A549 (cell line): ENCODE results near the gene TCERG1L. TPM values are rescaled to one million over a fixed set of nuclear protein-coding genes. Genes with fewer than 3 reads are reported as not detected.

Experiments used
- ATAC-seq, 2 experiments: fragments of 200-7000 bp in 1 of 2; fragments of >200 bp in 1 of 2; cut with Nextera tagmentation in 1 of 2; cut with Tn5 transposase in 1 of 2; 3 replicates each; pipeline versions ENCODE4 v1.8.0 to v1.9.1; 2018 to 2020; ENCODE audit warnings: mild to moderate bottlenecking in 1 of 2, moderate library complexity in 1 of 2
- CTCF ChIA-PET: fragments of 300-600 bp; sonication (Branson Sonifier 250); formaldehyde crosslinking; extraction: SDS; loops from one replicate; lab custom pipeline; 2021; ENCODE audit warnings: antibody characterized with exemption, inconsistent platforms; lab: Yijun Ruan, JAX
- POLR2A ChIA-PET: fragments of 350-600 bp; formaldehyde crosslinking; extraction: SDS; loops from one replicate; lab custom pipeline; 2021; ENCODE audit warnings: antibody characterized with exemption, inconsistent platforms; lab: Yijun Ruan, JAX
- DNase-seq, 2 experiments: peaks; one replicate each; pipeline versions ENCODE4 v3.0.0 to v3.0.0-alpha.2; 2011 to 2016; ENCODE audit warnings: low read depth in 1 of 2, low spot score in 1 of 2
- FAIRE-seq: peaks from 2 replicates; lab custom pipeline; 2011; peaks lifted over from hg19 to GRCh38; lab: Jason Lieb, UNC
- H3K27ac ChIP-seq, 2 experiments: fragments of >200 bp; sonication (Bioruptor Twin); formaldehyde crosslinking; 3 replicates each; pipeline ENCODE4 v1.5.1; 2016 to 2017
- H3K4me1 ChIP-seq: fragments of >200 bp; sonication (Bioruptor Twin); formaldehyde crosslinking; 3 replicates; pipeline ENCODE4 v1.6.1; 2016
- H3K4me2 ChIP-seq: fragments of >200 bp; sonication (Bioruptor Twin); formaldehyde crosslinking; 3 replicates; pipeline ENCODE4 v1.6.1; 2016
- H3K4me3 ChIP-seq: fragments of >200 bp; sonication (Bioruptor Twin); formaldehyde crosslinking; 3 replicates; pipeline ENCODE4 v1.5.1; 2016
- H3K9me3 ChIP-seq: fragments of >200 bp; sonication (Bioruptor Twin); formaldehyde crosslinking; 3 replicates; pipeline ENCODE4 v1.6.1; 2016
- BHLHE40 ChIP-seq: IDR thresholded peaks from 2 replicates; pipeline ENCODE4 v1.6.1; 2012; ENCODE audit warnings: low read depth, low read length, inconsistent platforms
- CBX2 ChIP-seq: fragments of 200-600 bp; sonication (generic); IDR thresholded peaks from 2 replicates; pipeline ENCODE4 v1.6.1; 2016; ENCODE audit warnings: low read depth, mild to moderate bottlenecking, borderline replicate concordance
- CHD4 ChIP-seq: fragments of 200-600 bp; sonication (generic); IDR thresholded peaks from 2 replicates; pipeline ENCODE4 v1.6.1; 2016; ENCODE audit warnings: antibody characterized with exemption, mild to moderate bottlenecking, borderline replicate concordance
- CTCF ChIP-seq: fragments of >200 bp; sonication (Bioruptor Twin); formaldehyde crosslinking; IDR thresholded peaks from 3 replicates; pipeline ENCODE4 v1.5.1; 2016
- EHMT2 ChIP-seq: fragments of 200-600 bp; sonication (generic); IDR thresholded peaks from 2 replicates; pipeline ENCODE4 v1.6.1; 2016; ENCODE audit warnings: antibody characterized with exemption, low read depth, mild to moderate bottlenecking, moderate library complexity
- EP300 ChIP-seq, 2 experiments: fragments of >200 bp; sonication (Bioruptor Twin); formaldehyde crosslinking; IDR thresholded peaks; 2 replicates in 1 of 2; 3 replicates in 1 of 2; pipeline ENCODE4 v1.6.1; 2016 to 2017
- ESRRA ChIP-seq: fragments of 150-350 bp; IDR thresholded peaks from 2 replicates; pipeline ENCODE4 v1.6.1; 2014; ENCODE audit warnings: mild to moderate bottlenecking, low read length, borderline replicate concordance
- FOSB ChIP-seq: fragments of 250-450 bp; sonication (Bioruptor Pico); IDR thresholded peaks from 2 replicates; pipeline ENCODE4 v1.5.0; 2020; ENCODE audit warnings: mild to moderate bottlenecking, moderate library complexity
- GATA3 ChIP-seq: IDR thresholded peaks from 2 replicates; pipeline ENCODE4 v1.6.1; 2012; ENCODE audit warnings: borderline replicate concordance
- HDAC2 ChIP-seq: fragments of 200-600 bp; sonication (generic); IDR thresholded peaks from 2 replicates; pipeline ENCODE4 v1.6.1; 2016
- HEYL ChIP-seq: fragments of 250-450 bp; sonication (Bioruptor Pico); IDR thresholded peaks from 2 replicates; pipeline ENCODE4 v1.8.0; 2021; ENCODE audit warnings: mild to moderate bottlenecking, moderate library complexity
- HOXA7 ChIP-seq: fragments of 250-450 bp; sonication (Bioruptor Pico); IDR thresholded peaks from 2 replicates; pipeline ENCODE4 v1.5.0; 2020; ENCODE audit warnings: mild to moderate bottlenecking, moderate library complexity
- HOXB13 ChIP-seq: fragments of 250-450 bp; sonication (Bioruptor Pico); IDR thresholded peaks from 2 replicates; pipeline ENCODE4 v1.5.0; 2020; ENCODE audit warnings: low read depth, mild to moderate bottlenecking, moderate library complexity
- HOXB5 ChIP-seq: fragments of 250-450 bp; sonication (Bioruptor Pico); IDR thresholded peaks from 2 replicates; pipeline ENCODE4 v1.5.0; 2020; ENCODE audit warnings: mild to moderate bottlenecking, moderate library complexity
- KDM1A ChIP-seq: fragments of 200-600 bp; sonication (generic); IDR thresholded peaks from 2 replicates; pipeline ENCODE4 v1.6.1; 2016; ENCODE audit warnings: low read depth, mild to moderate bottlenecking
- KDM5A ChIP-seq: fragments of 200-600 bp; sonication (generic); IDR thresholded peaks from 2 replicates; pipeline ENCODE4 v1.6.1; 2016; ENCODE audit warnings: antibody characterized with exemption, mild to moderate bottlenecking
- MAFK ChIP-seq: fragments of 450-650 bp; IDR thresholded peaks from 2 replicates; pipeline ENCODE4 v1.6.1; 2014; ENCODE audit not compliant: partially characterized antibody
- MAZ ChIP-seq: fragments of 150-350 bp; IDR thresholded peaks from 2 replicates; pipeline ENCODE4 v1.6.1; 2014; ENCODE audit warnings: antibody characterized with exemption, low read depth, low read length, borderline replicate concordance
- NFE2L2 ChIP-seq: fragments of 150-350 bp; conservative IDR thresholded peaks from 2 replicates; pipeline ENCODE4 v1.6.1; 2014; ENCODE audit warnings: low read length
- NR3C1 ChIP-seq: fragments of >200 bp; sonication (Bioruptor Twin); formaldehyde crosslinking; IDR thresholded peaks from 3 replicates; pipeline ENCODE4 v1.6.1; 2017
- RCOR1 ChIP-seq: fragments of 150-350 bp; IDR thresholded peaks from 2 replicates; pipeline ENCODE4 v1.6.1; 2014; ENCODE audit warnings: antibody characterized with exemption, low read length, low read depth
- SMC3 ChIP-seq: fragments of >200 bp; sonication (Bioruptor Twin); formaldehyde crosslinking; IDR thresholded peaks from 3 replicates; pipeline ENCODE4 v1.6.1; 2018; ENCODE audit warnings: inconsistent platforms
- SREBF2 ChIP-seq: fragments of 450-650 bp; IDR thresholded peaks from 2 replicates; pipeline ENCODE4 v1.6.1; 2014; ENCODE audit warnings: mild to moderate bottlenecking, moderate library complexity
- TFCP2L1 ChIP-seq: fragments of 250-450 bp; sonication (Bioruptor Pico); IDR thresholded peaks from 2 replicates; pipeline ENCODE4 v1.5.0; 2021; ENCODE audit warnings: mild to moderate bottlenecking
- ZC3H11A ChIP-seq: fragments of 450-650 bp; IDR thresholded peaks from 2 replicates; pipeline ENCODE4 v1.6.1; 2014; ENCODE audit warnings: antibody characterized with exemption, mild to moderate bottlenecking
- ZFP36 ChIP-seq: fragments of 450-650 bp; IDR thresholded peaks from 2 replicates; pipeline ENCODE4 v1.6.1; 2014; ENCODE audit warnings: borderline replicate concordance; ENCODE audit not compliant: partially characterized antibody
- ZNF302 ChIP-seq: fragments of 250-450 bp; sonication (Bioruptor Pico); IDR thresholded peaks from 2 replicates; pipeline ENCODE4 v1.9.0; 2021; ENCODE audit warnings: inconsistent platforms, mild to moderate bottlenecking, moderate library complexity
- ZSCAN20 ChIP-seq: fragments of 250-450 bp; sonication (Bioruptor Pico); IDR thresholded peaks from 2 replicates; pipeline ENCODE4 v1.8.0; 2022; ENCODE audit warnings: mild to moderate bottlenecking, moderate library complexity
- WGBS: methylation state at CpG from one replicate; pipeline ENCODE4 v1.1.6; 2017; ENCODE audit errors: missing lambda C conversion rate; 5-methylcytosine and 5-hydroxymethylcytosine counted together
- polyA plus RNA-seq, 4 experiments: library from polyadenylated mRNA; depleted of rRNA in 3 of 4; stranded (reverse); fragments of >200 nt; fragmentation: RNase III in 1 of 4; extraction: RNeasy Plus Mini Kit Qiagen cat#74134 plus additional on column Dnase treatment in 1 of 4; gene quantifications; 2 replicates in 3 of 4; 3 replicates in 1 of 4; pipeline ENCODE4 v1.2.3, GENCODE V29; 2011 to 2017

Gene TCERG1L
- polyA plus RNA-seq, 2 of the 4 experiments (the other 2 are of a cell fraction) = not detected

- ATAC-seq (no peak), FAIRE-seq (no peak), DNase-seq (no peak)
- ChIA-PET POLR2A (no interaction called here), CTCF (no interaction called here)
- Histone ChIP-seq H3K9me3 (no peaks in the 10 kb centered on the region), H3K27ac (no peak overlapping the region), H3K4me1 (no peaks in the 10 kb centered on the region), H3K4me2 (no peak overlapping the region), H3K4me3 (no peak overlapping the region)
- 3% methylated on average over 5 of the region's 10 CpGs for WGBS
- TF ChIP-seq SREBF2 (no peak), ZNF302 (no peak), CTCF (no peak), ZSCAN20 (CRISPR knock-in tag) (no peak), SMC3 (no peak), GATA3 (no peak), ZC3H11A (no peak), HOXA7 (CRISPR knock-in tag) (no peak), NR3C1 (no peak), CBX2 (no peak), KDM5A (no peak), EP300 (IDR thresholded peaks at IDR 0.05) (no peak), BHLHE40 (no peak), ESRRA (no peak), FOSB (no peak), NFE2L2 (no peak), TFCP2L1 (CRISPR knock-in tag) (no peak), MAZ (no peak)
- TF ChIP-seq, all 56 proteins: peak for 0
Observed at GRCh38 chr10:131062621-131063260, 248.8 kb downstream of the TCERG1L start.

- WGBS = 18% methylated on average over 10 of the region's 11 CpGs
Observed at GRCh38 chr10:131061216-131061615, 250.3 kb downstream of the TCERG1L start.

GRCh38 chr10:131059881-131060280, 251.6 kb downstream of the TCERG1L start:
- no peak overlapping the region for H3K27ac ChIP-seq
- no peaks in the 10 kb centered on the region for H3K4me1 ChIP-seq
- H3K4me3 ChIP-seq = no peak overlapping the region
- no peak overlapping the region for H3K4me2 ChIP-seq
- TF ChIP-seq HDAC2 (no peak), RCOR1 (no peak), MAFK (peak; percentile 54), ZFP36 (no peak), TFCP2L1 (CRISPR knock-in tag) (no peak)
- ChIA-PET POLR2A (no interaction called here), CTCF (no interaction called here)
- DNase-seq (no peak), ATAC-seq (no peak), FAIRE-seq (no peak)
- 58% methylated on average over 6 of the region's 6 CpGs for WGBS
- H3K9me3 ChIP-seq = no peaks in the 10 kb centered on the region

More at GRCh38 chr10:131061216-131061615, 250.3 kb downstream of the TCERG1L start:
- POLR2A ChIA-PET = no interaction called here
- TF ChIP-seq EHMT2 (no peak), HEYL (no peak), KDM1A (no peak), NFE2L2 (no peak), HDAC2 (no peak), FOSB (no peak), CHD4 (no peak), SREBF2 (no peak), HOXB5 (CRISPR knock-in tag) (no peak), HOXB13 (CRISPR knock-in tag) (no peak), GATA3 (no peak)
- no peak overlapping the region for H3K4me2 ChIP-seq
- H3K4me1 ChIP-seq = no peaks in the 10 kb centered on the region
- CTCF ChIA-PET = no interaction called here
- H3K4me3 ChIP-seq = no peak overlapping the region
- H3K27ac ChIP-seq = no peak overlapping the region
- FAIRE-seq = no peak
- ATAC-seq = no peak
- no peaks in the 10 kb centered on the region for H3K9me3 ChIP-seq
- no peak for DNase-seq
